PC-3 (cell line): ENCODE results near the gene TMEM126B. TPM values are rescaled to one million over a fixed set of nuclear protein-coding genes. Genes with fewer than 3 reads are reported as not detected.

ENCODE experiments used
- ATAC-seq: fragments of 200-7000 bp; cut with Tn5 transposase; 2 replicates; pipeline ENCODE4 v1.9.1; 2020; ENCODE audit warnings: mild to moderate bottlenecking, moderate library complexity
- BruUV-seq: library from RNA; stranded (reverse); fragments of 400-500 nt; replicated peaks from 2 replicates; lab custom pipeline; 2021; lab: Mats Ljungman, UMichigan
- CTCF ChIA-PET: fragments of 300-600 bp; sonication (Branson Sonifier 250); formaldehyde crosslinking; loops from one replicate; lab custom pipeline; 2022; ENCODE audit warnings: antibody characterized with exemption; lab: Charles Lee
- POLR2A ChIA-PET: fragments of 300-600 bp; sonication (Branson Sonifier 250); formaldehyde crosslinking; loops from one replicate; lab custom pipeline; 2022; ENCODE audit warnings: antibody characterized with exemption; ENCODE audit not compliant: unreplicated experiment; lab: Charles Lee
- DNase-seq: peaks from one replicate; pipeline ENCODE4 v3.0.0-alpha.2; 2015
- H2AFZ ChIP-seq: fragments of 300-600 bp; sonication (generic); 2 replicates; pipeline ENCODE4 v1.6.0; 2016; ENCODE audit warnings: antibody characterized with exemption, low read length
- H3F3A ChIP-seq: fragments of 300-600 bp; sonication (generic); one replicate; pipeline ENCODE4 v1.6.0; 2017; ENCODE audit warnings: antibody characterized with exemption, low read length, control low read depth, mild to moderate bottlenecking; ENCODE audit not compliant: unreplicated experiment
- H3K27ac ChIP-seq: fragments of 300-600 bp; sonication (generic); 2 replicates; pipeline ENCODE4 v1.5.1; 2016; ENCODE audit warnings: mild to moderate bottlenecking, low read length
- H3K27me3 ChIP-seq: fragments of 300-600 bp; sonication (generic); 2 replicates; pipeline ENCODE4 v1.6.1; 2016; ENCODE audit warnings: low read length, mixed read lengths
- H3K36me3 ChIP-seq: fragments of 300-600 bp; sonication (generic); 2 replicates; pipeline ENCODE4 v1.6.1; 2016; ENCODE audit warnings: low read depth, mixed run types, low read length, mixed read lengths
- H3K4me1 ChIP-seq: fragments of 300-600 bp; sonication (generic); 2 replicates; pipeline ENCODE4 v1.5.1; 2016; ENCODE audit warnings: low read length; ENCODE audit not compliant: insufficient read depth
- H3K4me2 ChIP-seq: fragments of 300-600 bp; sonication (generic); 2 replicates; pipeline ENCODE4 v1.6.0; 2016; ENCODE audit warnings: low read length
- H3K4me3 ChIP-seq: fragments of 300-600 bp; sonication (generic); 2 replicates; pipeline ENCODE4 v1.5.1; 2016; ENCODE audit warnings: mild to moderate bottlenecking, low read length, mixed read lengths
- H3K79me2 ChIP-seq: fragments of 300-600 bp; sonication (generic); 2 replicates; pipeline ENCODE4 v1.6.1; 2017; ENCODE audit warnings: low read length, mixed read lengths
- H3K9ac ChIP-seq: fragments of 300-600 bp; sonication (generic); 2 replicates; pipeline ENCODE4 v1.6.0; 2016; ENCODE audit warnings: mild to moderate bottlenecking, low read length
- H3K9me2 ChIP-seq: fragments of 300-600 bp; sonication (generic); replicated peaks from 2 replicates; pipeline ENCODE4 v1.6.1; 2016; ENCODE audit warnings: mixed run types, low read length, mixed read lengths
- H3K9me3 ChIP-seq: fragments of 300-600 bp; sonication (generic); 2 replicates; pipeline ENCODE4 v1.6.1; 2016; ENCODE audit warnings: low read length, mixed read lengths
- H4K20me1 ChIP-seq: fragments of 300-600 bp; sonication (generic); 2 replicates; pipeline ENCODE4 v1.6.1; 2016; ENCODE audit warnings: low read length, mixed read lengths
- CTCF ChIP-seq: fragments of 300-600 bp; sonication (generic); conservative IDR thresholded peaks from 2 replicates; pipeline ENCODE4 v1.5.1; 2017; ENCODE audit warnings: antibody characterized with exemption, low read depth, mild to moderate bottlenecking, low read length
- EZH2 ChIP-seq: fragments of 300-600 bp; sonication (generic); IDR thresholded peaks from one replicate; pipeline ENCODE4 v1.6.1; 2017; ENCODE audit warnings: antibody characterized with exemption, mild to moderate bottlenecking, low read length; ENCODE audit not compliant: unreplicated experiment
- EZH2phosphoT487 ChIP-seq: fragments of 300-600 bp; sonication (generic); IDR thresholded peaks from 2 replicates; pipeline ENCODE4 v1.6.1; 2018; ENCODE audit warnings: mild to moderate bottlenecking, antibody characterized with exemption, low read length, borderline replicate concordance
- intact Hi-C: fragments of 100-400 bp; cut with micrococcal nuclease; formaldehyde crosslinking; loops from 2 replicates; pipeline ENCODE4 v1.9.0; 2023
- total RNA-seq: library from RNA; depleted of rRNA; stranded (reverse); fragments of >200 nt; gene quantifications from 2 replicates; pipeline ENCODE4 v1.2.3, GENCODE V29; 2014; rRNA removed

TMEM126B gene
- total RNA-seq, 1 experiment from 2014 or later: 79.5 TPM

GRCh38 chr11:85685125-85685819 is 56.9 kb downstream of the TMEM126B start:
- Histone ChIP-seq H3K4me1 (no peaks in the 10 kb centered on the region), H3K36me3 (no peaks in the 10 kb centered on the region; the same call in 1 of the 2 replicates), H3K4me3 (no peak overlapping the region), H3K4me2 (no peak overlapping the region), H3K9me2 (no peaks in the 10 kb centered on the region), H3K27ac (no peak overlapping the region), H3F3A (no peaks in the 10 kb centered on the region), H3K79me2 (no peaks in the 10 kb centered on the region), H3K27me3 (no peaks in the 10 kb centered on the region), H4K20me1 (no peaks in the 10 kb centered on the region), H3K9ac (no peak overlapping the region), H2AFZ (no peak overlapping the region), H3K9me3 (no peaks in the 10 kb centered on the region)
- TF ChIP-seq CTCF (no peak), EZH2phosphoT487 (no peak), EZH2 (no peak)
- BruUV-seq: no TSS peak
- DNase-seq (no peak), ATAC-seq (no peak)
- ChIA-PET POLR2A (no interaction called here), CTCF (no interaction called here)
- intact Hi-C loops: no loop called here

- intact Hi-C loops: no loop called here
- no peaks in the 10 kb centered on the region for H3K9me3 ChIP-seq
- no peak for TF ChIP-seq CTCF
- TF ChIP-seq EZH2phosphoT487: no peak
- no peak for TF ChIP-seq EZH2
- H3K9me2 ChIP-seq: no peaks in the 10 kb centered on the region
- H4K20me1 ChIP-seq: no peaks in the 10 kb centered on the region
- no peak within 1 kb of the TSS for H3K9ac ChIP-seq
- no peaks in the 10 kb centered on the region for H3F3A ChIP-seq
- ChIA-PET CTCF (no interaction called here), POLR2A (no interaction called here)
- DNase-seq (peak; percentile 15), ATAC-seq (no peak)
- no peaks in the 10 kb centered on the region for H3K4me1 ChIP-seq
- no peak within 1 kb of the TSS for H3K4me2 ChIP-seq
- H3K36me3 ChIP-seq: no peaks in the 10 kb centered on the region; the same call in 1 of the 2 replicates
- no peaks in the 10 kb centered on the region for H3K79me2 ChIP-seq
- BruUV-seq: no TSS peak
- H3K4me3 ChIP-seq: no peak within 1 kb of the TSS
- H3K27ac ChIP-seq: no peak within 1 kb of the TSS
- H2AFZ ChIP-seq: no peak within 1 kb of the TSS
- no peaks in the 10 kb centered on the region for H3K27me3 ChIP-seq
These were observed 57.5 kb downstream of the TMEM126B start, which contains the start of gene CCDC89 for GRCh38 chr11:85685820-85686459. Gene CCDC89, minus strand, starts transcription at chr11:85686195. Its CDS starts 65 bp downstream, at chr11:85686130.

Other genes with a start within 250 kb of the TMEM126B start
- gene DLG2, start 1.2 kb upstream of the TMEM126B start, total RNA-seq: 0.58 and 4.3 TPM in 2 replicates
- 34.0 and 37.8 TPM in 2 replicates for gene TMEM126A, start 19.4 kb downstream of the TMEM126B start, total RNA-seq
- 75.0 and 114 TPM in 2 replicates for gene CREBZF, start 36.5 kb downstream of the TMEM126B start, total RNA-seq
- gene CCDC89, start 57.6 kb downstream of the TMEM126B start, total RNA-seq: 0.55 TPM in 1 of 2 replicates, not detected in the other
- 51.7 and 57.1 TPM in 2 replicates for gene SYTL2, start 182.5 kb downstream of the TMEM126B start, total RNA-seq
- gene CCDC83, start 226.8 kb downstream of the TMEM126B start, total RNA-seq: 0.22 TPM in 1 of 2 replicates, not detected in the other